ENCODE results near the gene TMEM59.
"Not testable (repeated sequence)": the region's sequence is repeated elsewhere in the genome, so short reads cannot be mapped to it uniquely, and the experiment has no call there.

Gene TMEM59

GRCh38 chr1:54013393-54014008 is 39.5 kb downstream of the TMEM59 start:
- no peak for DNase-seq (ENCODE audit: low read depth, low spot score)

- no peak for DNase-seq (ENCODE audit: low read depth, low spot score)
Measured at GRCh38 chr1:54012863-54013262, 40.1 kb downstream of the TMEM59 start.

- DNase-seq (ENCODE audit: low read depth, low spot score), result no peak
Measured at GRCh38 chr1:54012008-54012325, 41.0 kb downstream of the TMEM59 start.

GRCh38 chr1:54011316-54012007 is 41.5 kb downstream of the TMEM59 start:
- DNase-seq (ENCODE audit: low read depth, low spot score), result no peak

GRCh38 chr1:54010415-54011117 is 42.4 kb downstream of the TMEM59 start:
- DNase-seq (ENCODE audit: low read depth, low spot score), result no peak

- no peak for DNase-seq (ENCODE audit: low read depth, low spot score)
Measured at GRCh38 chr1:54009406-54009805, 43.6 kb downstream of the TMEM59 start.

GRCh38 chr1:54008876-54009275 is 44.1 kb downstream of the TMEM59 start:
- DNase-seq (ENCODE audit: low read depth, low spot score), result no peak

- no peak for DNase-seq (ENCODE audit: low read depth, low spot score)
Measured at GRCh38 chr1:54007613-54008012, 45.4 kb downstream of the TMEM59 start.

- DNase-seq (ENCODE audit: low read depth, low spot score), result no peak
Measured at GRCh38 chr1:54006508-54006907, 46.5 kb downstream of the TMEM59 start.

GRCh38 chr1:54004481-54005049 is 48.4 kb downstream of the TMEM59 start:
- no peak for DNase-seq (ENCODE audit: low read depth, low spot score)

GRCh38 chr1:54003750-54004480 is 49.1 kb downstream of the TMEM59 start:
- DNase-seq (ENCODE audit: low read depth, low spot score), result not testable (repeated sequence)

- DNase-seq (ENCODE audit: low read depth, low spot score), result no peak
Measured at GRCh38 chr1:54003249-54003646, 49.8 kb downstream of the TMEM59 start.

- no peak for DNase-seq (ENCODE audit: low read depth, low spot score)
Measured at GRCh38 chr1:54002544-54003248, 50.3 kb downstream of the TMEM59 start.

GRCh38 chr1:54001591-54001990 is 51.4 kb downstream of the TMEM59 start:
- no peak for DNase-seq (ENCODE audit: low read depth, low spot score)

- DNase-seq (ENCODE audit: low read depth, low spot score), result no peak
Measured at GRCh38 chr1:53999920-54000319, 53.1 kb downstream of the TMEM59 start.

- no peak for DNase-seq (ENCODE audit: low read depth, low spot score)
Measured at GRCh38 chr1:53998223-53998622, 54.8 kb downstream of the TMEM59 start.

GRCh38 chr1:53995683-53996082 is 57.3 kb downstream of the TMEM59 start:
- DNase-seq (ENCODE audit: low read depth, low spot score), result no peak

GRCh38 chr1:53994516-53994915 is 58.5 kb downstream of the TMEM59 start:
- not testable (repeated sequence) for DNase-seq (ENCODE audit: low read depth, low spot score)

GRCh38 chr1:53992085-53992874 is 60.7 kb downstream of the TMEM59 start:
- DNase-seq (ENCODE audit: low read depth, low spot score), result no peak

GRCh38 chr1:53987880-53988279 is 65.1 kb downstream of the TMEM59 start:
- DNase-seq (ENCODE audit: low read depth, low spot score), result no peak

GRCh38 chr1:53986458-53986857 is 66.5 kb downstream of the TMEM59 start:
- DNase-seq (ENCODE audit: low read depth, low spot score), result no peak
